KG1 (cell line): ENCODE data around the gene IRF2BPL.

Experiments used
- DNase-seq: peaks from one replicate; lab custom pipeline; 2025; lab: John Stamatoyannopoulos, UW

IRF2BPL gene

DNA sequence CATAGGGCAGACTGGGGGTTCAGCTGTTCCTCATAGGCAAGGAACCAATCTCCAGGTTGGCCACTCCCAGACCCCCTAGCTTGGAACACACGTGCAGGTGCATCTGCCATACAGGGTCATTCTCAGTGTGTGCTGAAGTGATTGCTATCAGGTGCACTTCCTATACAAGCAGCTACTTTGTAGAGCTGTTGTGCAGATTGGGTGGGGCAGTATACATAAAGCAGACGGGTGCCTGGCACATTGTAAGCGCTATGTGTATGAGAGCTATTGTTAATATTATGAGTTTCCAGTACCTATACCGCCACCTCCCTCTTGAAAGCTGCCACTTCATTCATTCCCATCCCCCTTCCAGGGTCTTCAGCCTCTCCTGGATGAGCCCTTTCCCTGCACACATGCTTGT lies 17.3 kb downstream of the IRF2BPL start:
- DNase-seq: no peak

DNA sequence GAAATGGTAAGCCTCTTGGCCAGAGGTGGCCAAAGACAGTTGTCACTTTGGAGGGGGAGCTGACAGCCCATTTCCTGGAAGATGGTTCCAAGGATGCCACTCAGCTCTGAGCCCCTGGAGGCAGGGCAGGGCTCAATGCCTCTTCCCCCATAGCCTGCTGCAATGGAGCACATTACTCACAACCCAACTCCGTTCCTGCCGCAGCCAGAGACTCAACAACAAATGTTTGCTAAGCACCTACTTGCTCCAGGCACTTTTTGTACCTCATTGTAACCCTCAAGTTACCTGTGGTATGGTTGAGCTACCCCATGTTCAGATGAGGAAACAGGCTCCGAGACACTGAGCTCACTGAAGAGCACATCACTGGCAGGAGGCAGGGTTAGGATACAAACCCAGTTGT lies 19.5 kb downstream of the IRF2BPL start:
- DNase-seq: no peak

DNA sequence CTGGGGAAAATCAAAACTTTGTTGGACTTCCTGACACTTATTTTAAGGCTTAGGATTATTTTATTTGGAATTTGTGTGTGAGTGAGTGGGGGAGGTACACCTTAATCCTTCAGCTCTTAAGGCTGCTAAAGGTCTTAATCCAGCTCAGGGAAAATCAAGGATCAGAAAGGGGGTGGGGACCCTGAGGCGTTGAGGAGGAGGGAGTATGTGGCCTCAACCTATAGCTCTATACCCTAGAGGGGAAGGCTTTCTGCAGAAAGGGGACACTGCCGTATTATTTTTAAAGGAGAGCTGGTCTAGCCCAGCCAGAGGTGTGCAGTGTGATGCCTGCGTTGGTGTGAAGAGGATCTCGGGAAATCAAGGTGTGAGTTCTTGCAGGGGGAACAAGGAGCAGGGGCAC lies 20.0 kb downstream of the IRF2BPL start:
- no peak for DNase-seq

DNA sequence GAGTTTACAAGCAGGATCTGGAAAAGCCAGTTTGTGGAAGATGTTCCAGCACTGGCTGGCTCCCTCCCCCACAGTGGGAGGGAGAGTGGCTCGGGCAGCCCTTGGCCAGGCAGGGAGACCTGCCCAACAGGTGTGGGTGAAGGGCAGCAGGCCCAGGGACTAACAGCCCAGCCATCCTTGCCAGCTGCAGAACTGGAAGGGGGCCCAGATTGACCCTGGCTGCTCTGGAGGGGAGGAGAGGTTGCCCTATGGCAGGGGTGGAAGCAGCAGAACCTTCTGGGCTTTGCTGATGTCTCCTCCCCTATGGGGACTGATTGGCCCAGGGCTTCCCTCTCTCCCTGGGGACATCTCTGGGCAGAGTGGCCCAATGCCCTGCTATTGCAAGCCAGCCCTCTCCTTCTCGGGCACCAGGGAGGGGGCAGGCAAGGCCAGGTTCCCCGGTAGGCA lies 20.5 kb downstream of the IRF2BPL start:
- DNase-seq: no peak

DNA sequence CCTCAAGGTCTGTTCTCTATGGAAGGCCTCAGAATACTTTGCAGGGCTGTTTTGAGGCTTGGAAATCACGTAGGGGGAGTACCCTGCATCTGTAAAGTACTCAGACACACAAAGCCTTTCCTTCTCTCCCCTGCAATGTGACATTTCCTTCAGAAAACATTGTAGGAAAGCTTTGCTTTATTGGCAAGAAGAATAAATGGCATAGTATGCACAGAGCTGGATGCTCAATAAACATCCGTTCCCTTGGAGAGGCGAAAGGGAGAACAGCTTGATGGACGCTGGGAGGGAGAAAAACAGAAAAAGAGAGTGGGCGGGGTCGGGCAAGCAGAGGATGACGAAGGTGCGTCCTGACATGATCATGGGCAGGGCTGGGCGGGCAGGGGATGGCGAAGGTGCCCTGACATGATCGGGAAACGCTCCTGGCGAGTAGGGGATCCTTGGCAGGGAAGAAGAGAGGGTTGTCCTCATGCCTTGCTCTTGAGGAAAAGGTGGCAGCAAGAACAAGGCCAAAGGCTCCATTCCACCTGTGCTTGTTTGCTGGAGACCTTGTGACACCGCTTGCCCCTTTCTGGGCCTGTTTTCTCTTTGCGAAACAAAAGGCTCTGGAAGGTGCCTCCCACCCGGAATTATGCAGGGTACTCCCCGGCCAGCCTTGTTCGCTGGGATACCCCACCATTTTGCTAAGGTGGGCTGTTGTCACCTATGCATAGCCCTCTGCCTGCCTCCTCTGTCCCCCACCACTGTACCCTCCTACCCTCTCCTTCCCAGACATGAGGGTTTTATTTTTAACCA lies 21.1 kb downstream of the IRF2BPL start:
- no peak for DNase-seq

DNA sequence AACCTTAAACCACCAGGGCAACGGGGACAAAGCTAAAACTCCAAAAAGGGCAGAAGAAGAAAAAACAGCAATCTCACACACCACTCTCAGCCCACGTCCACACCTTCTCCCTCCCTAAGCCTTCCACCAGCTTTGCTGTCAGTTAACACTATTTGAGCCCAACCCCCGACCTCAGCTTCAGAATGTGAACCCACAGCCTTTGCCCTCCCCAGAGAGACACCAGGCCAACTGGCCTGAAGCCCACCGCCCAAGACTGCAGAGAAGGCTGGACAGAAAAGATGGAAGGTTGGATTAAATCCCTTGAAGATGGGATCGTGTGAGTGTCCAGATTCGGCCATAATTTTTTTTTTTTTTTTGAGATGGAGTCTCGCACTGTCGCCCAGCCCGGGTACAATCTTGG lies 22.4 kb downstream of the IRF2BPL start:
- DNase-seq: no peak

DNA sequence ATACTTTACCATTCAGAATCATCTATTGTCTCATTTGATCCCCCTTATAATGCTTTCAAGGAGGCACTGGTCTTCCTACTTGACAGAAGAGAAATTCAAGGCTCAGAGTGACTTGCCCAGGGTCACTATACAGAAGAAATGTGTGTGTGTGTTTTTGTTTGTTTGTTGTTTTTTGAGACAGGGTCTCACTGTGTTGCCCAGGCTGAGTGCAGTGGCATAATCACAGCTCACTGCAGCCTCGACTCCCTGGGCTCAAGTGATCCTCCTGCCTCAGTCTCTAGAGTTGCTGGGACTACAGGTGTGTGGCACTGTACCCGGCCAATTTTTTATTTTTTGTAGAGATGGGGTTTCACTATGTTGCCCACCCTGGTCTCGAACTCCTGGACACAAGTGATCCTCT lies 22.9 kb downstream of the IRF2BPL start:
- DNase-seq: no peak

DNA sequence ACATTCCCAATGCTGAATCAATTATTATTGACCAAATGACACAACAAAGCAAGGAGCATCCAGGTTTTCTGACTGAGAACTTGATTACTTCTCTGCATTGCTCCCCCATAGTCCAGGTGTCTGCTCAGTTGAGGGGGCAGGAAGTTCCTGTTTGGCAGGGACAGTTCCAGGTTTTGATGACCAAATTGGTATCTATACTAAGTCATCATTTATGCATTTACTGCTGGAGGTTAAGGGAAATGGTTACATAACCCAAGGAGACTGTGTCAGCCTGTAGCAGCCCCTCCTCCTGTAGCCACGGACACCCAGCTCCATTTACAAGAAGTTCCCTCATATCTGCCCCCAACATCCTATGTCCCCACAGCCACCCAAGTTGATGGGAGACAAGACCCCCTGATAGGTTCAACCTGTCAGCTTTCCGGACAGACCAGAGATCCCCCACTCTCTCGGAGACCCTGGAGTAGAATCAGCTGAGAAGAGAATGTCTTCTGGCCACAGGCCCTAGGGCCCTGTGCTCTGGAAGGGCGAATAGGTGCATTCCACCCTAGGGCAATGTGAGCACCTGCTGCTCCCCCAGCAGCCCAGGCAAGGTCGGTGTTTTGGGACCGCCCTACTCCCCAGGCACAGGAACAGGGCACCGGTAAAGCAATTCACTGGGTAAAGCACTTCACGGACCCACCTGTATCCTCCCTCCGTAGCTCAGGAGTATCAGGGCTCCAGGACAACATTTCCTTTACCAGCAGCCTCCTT lies 23.6 kb downstream of the IRF2BPL start:
- no peak for DNase-seq

DNA sequence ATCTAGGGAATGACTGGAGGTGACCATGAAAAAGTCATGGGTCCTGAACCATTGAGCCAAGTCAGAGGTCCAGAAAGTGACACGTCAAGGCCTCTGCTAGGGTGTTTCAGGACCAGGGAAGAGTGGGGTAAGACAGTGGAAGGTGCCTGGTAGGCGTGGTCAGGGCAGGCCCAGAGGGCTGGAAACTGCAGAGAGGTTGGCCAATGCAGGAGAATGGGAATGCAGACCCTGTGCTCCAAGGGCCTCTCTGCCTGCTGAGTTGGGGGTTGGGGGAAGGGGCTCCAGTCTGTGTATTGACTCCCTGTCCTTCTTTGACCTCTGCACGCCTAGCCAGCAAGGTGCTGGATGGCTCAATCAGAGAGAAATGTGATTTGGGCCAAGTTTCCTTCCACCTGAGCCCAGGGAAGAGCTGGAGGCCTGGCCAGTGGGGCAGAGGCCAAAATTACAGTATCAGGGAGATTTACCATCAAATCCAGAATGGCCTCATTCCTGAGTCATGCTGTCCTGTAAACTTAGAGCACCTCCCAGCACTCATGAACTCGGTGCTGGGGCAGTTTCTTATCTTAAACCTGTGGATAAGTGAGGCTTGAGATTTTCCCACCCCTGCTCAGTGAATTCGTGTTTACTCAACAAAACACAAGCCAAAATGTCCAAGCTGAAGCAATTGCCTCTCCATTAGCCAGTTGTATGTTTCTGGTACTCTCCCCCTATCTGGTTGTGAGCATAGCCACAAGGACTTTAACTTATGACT lies 24.4 kb downstream of the IRF2BPL start:
- no peak for DNase-seq

DNA sequence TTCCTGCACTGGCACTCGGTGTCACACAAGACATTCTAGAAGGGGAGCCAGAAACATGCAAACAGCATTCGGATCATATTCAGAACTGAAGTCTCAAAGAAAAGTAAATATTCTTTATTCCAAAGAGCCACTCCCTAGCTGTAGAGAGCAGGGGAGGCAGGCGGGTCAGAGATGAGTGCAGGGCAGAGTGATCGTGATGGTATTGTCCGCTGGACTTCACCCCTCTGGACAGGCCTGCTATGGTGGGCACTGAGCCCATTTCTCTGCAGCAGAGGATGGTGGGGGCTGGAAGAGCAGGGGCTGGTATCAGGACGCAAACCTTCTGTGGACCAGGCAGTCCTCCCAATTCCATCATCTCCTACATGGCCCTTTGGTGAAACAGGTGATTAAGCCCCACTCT lies 25.6 kb downstream of the IRF2BPL start:
- DNase-seq: no peak

DNA sequence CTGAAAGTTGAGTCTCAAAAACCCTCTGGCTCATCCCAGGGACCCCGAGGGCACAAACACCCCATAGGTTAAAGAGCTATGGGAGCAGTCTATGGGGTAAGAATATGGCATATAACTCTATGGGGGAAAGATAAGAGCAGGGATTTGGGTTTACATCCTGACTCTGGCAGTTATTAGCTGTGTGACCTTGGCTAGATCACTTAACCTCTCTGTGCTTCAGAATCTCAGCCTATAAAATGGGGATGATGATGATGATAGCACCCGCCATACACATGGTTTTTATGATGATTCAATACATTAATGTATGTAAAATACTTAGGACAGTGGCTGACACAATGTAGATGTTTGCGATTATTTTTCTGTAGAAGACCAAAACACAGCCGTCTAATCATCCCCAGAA lies 26.2 kb downstream of the IRF2BPL start:
- DNase-seq: no peak

DNA sequence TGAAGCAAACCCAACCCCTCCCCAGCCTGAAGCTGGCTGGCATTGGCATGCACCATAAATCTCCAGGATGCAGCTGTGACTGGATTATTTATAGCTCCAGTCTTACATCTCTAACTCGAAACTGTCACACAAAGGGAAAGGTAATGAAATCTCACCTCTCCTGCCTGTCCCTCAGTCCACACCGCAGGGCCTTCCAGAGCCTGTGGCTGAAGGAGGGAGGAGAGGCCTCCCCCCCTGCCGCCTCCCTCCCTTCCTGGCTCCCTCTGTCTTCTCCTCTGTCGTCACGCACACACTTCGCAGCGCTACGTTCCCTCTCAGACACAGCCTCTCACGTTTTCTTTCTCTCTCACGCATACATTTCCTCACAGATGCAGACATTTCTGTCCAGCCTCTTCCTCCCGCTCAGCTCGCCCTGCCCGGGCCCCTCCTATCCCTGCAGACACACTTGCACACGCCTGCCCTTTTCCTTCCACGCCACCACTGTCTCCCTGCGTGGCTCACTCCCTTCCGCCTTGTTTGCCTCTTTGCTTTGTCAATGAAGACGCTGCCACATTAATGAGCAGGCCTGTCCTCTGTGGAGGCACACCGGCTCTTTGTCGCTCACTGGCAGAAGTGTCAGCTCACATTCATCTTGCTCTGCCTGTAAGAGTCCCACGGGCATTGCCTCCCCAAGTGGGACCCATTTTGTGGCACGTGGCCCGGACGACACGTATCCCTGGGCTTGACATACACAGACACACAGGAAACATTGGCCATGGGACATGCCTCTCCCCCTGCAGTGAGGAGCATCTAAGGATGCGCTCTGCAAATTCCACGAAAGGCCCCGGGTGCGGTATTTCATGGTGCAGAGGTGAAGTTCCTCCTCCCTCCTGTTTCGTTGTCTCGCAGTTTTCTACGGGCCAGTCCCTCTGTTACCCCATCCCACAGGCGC lies 27.9 kb downstream of the IRF2BPL start:
- peak; percentile 81 for DNase-seq

DNA sequence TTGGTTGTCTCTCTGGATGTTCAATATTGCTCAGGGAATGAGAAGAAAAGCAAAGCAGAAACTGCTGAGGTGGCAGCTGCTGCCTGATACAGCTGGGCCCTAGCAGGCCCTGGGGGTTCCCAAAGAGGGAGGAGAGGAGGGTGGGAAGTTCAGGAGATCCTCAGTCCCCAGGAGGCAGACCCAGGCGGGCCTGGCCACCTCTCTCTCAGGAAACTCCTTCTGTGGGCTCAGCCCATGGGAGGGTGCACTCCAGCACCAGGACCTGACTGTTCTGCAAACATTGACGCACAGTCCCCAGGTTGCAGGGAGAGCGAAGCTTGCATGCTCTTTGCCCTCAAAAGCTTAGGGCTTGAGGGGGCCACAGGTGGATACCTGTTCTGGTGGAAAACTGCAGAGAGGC lies 29.6 kb downstream of the IRF2BPL start:
- DNase-seq: no peak

DNA sequence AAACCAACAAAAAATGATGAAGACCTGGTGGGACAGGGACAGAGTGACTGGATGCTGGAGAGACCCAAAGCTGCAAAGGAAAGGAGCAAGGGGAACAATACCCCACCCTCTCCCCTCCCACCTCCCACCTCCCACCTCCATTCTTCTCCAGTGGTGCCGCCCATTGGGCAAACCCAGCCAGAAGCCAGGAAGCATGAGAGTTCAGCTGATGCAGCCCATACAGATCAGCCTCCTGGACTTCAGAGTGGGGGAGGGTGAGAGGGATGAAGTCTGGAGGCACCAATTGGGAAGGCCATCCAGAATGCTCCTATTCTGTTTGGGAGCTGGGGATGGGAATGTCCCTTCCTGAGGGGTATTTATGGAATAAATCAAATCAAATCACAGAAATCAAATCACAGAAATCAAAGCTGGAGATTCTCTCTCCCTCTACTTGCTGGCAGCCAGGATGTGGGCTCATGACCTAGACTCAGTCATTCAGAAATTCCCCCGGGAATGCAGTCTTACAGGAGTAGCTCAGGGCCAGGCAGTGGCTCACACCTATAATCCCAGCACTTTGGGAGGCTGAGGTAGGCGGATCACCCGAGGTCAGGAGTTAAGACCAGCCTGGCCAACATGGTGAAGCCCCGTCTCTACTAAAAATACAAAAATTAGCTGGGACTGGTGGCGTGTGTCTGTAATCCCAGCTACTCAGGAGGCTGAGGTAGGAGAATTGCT lies 31.1 kb downstream of the IRF2BPL start:
- DNase-seq: no peak

DNA sequence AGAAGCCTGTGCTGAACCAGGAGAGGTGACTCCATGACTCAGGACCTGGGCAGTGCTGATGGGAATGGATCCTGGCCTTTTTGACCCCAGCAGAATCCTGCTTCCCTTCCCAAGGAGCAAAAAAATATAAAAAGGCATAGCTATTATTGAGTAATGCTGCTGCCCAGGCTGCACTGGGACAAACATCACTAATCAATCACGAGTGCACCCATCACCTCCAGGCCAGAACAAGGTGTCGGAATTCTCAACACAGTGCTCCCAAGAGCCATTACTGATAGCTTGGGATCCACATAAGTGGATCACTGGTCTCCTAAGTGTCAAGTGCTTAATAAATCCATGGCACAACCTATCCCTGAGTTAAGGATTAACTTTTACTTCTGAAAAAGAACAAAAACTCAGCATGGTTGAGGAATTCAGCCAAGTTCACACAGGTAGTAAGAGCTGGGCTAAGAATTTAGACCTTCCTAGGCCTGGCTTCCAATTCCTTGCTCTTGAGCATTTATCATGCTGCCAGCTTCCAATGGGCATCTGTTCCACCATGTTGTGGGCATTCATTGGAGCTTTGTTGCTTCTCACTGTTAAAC lies 31.9 kb downstream of the IRF2BPL start:
- DNase-seq: no peak

DNA sequence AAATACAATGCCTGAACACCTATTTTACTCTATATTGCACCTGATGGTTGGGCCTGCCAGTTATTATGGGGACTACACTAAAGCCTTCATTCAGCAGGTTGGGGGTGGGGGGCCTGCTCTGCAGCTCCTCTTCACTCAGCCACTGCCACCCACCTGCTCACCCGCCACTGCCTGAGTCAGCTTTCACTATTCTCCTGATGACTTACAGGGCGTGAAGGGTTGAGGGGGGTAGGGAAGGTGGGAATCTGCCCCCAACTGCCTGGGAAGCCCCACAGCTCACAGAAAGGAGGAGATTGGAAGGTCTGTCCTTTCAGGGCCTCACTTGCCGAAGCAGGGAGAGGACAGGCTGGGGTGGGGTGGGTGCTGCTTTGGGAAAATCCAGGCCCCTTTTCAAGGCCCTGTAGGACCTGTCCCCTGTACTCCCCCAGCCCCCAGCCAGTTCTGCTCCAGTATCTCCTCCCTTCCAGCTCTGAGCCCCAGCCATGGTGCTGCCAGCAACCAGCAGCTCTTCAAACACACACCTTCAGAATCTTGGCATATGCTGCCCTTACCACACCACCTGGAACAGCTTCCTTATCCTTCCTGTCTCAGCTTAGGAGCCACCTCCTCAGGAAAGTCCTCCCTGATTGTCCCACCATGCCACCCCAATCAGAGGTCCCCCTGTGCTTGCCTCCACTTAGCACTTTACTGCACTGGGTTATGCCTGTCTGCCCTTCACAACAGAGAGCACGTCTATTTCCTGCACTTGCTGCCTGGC lies 33.1 kb downstream of the IRF2BPL start:
- DNase-seq: no peak

DNA sequence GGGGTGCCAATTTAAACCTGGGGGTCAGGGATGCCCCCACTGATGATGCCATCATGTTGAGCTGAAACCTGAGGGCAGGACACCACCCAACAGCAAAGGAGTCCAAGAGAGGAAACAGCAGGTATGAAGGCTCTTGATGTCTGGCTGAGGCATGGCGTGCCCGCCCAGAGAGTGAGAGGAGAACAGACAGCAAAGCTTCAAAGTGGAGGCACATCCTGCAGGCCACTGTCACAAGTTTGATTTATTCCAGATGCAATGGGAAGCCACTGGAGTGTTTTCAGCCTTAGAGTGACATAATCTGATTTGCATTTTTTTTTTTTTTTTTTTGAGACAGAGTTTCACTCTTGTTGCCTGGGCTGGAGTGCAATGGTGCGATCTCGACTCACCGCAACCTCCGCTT lies 34.8 kb downstream of the IRF2BPL start:
- no peak for DNase-seq

DNA sequence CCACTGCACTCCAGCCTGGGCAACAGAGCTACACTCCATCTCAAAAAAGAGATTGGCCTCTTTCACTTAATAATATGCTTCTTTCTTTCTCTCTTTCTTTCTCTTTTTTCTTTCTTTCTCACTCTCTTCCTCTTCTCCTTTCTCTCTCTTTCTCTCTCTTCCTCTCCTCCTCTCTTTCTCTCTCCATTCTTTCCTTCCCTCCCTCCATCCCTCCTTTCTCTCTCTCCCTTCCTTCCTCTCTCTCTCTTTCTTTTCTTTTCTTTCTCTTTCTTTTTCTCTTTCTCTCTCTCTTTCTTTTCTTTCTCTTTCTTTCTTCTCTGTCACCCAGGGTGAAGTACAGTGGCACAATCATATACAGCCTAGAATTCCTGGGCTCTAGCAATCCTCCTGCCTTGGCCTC lies 38.4 kb downstream of the IRF2BPL start:
- DNase-seq: no peak

DNA sequence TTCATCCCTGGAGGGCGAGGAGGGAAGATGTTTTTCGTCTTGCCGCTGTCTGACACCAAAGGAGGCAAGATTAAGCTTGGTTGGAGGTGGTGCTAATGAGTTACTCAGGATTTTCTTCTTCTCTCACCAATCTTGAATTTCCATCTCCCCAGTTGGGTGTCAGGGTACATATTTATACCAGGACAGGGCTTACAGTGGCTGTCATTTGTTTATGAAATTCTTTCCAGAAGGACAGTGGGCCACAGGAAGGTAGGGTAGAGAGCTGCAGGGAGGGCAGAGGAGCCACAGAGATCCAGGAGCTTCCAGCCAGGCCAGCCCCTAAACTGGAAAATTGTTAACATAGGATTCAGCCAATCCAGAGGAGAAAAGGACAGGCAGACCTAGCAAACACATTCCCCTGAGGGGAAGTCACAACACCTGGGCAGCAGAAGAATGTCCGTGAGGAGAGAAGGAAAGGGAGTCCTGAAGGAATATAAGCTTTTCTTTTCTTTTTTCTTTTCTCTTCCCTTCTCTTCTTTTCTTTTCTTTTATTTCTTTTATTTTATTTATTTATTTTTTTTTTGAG lies 40.5 kb downstream of the IRF2BPL start:
- no peak for DNase-seq

DNA sequence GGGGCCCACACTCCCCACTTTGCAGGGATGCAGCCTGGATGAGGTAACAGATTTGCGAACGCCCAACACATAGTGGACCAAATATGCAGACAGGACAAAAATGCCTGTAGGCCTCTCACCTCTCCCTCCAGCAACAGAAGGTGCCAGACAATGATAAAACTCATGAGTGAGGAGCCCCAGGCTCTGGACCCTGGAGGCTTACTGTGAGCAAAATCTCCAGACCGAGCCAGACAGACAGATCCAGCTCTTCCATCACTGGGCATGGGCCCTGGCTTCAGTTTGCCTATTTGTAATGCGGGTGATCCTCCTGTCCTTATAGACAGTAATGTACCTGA lies 42.3 kb downstream of the IRF2BPL start:
- DNase-seq: no peak
